OCI-LY7 (cell line): ENCODE measurements around the gene POLL. TPM values are rescaled to one million over a fixed set of nuclear protein-coding genes. Genes with fewer than 3 reads are reported as not detected.

Experiments
- BruUV-seq: library from RNA; stranded (reverse); fragments of 400-500 nt; replicated peaks from 2 replicates; lab custom pipeline; 2021; lab: Mats Ljungman, UMichigan
- CTCF ChIA-PET: fragments of 300-600 bp; sonication (Branson Sonifier 250); formaldehyde crosslinking; loops from one replicate; lab custom pipeline; 2022; ENCODE audit warnings: antibody characterized with exemption; ENCODE audit not compliant: unreplicated experiment; lab: Charles Lee
- POLR2A ChIA-PET: fragments of 300-600 bp; sonication (Branson Sonifier 250); formaldehyde crosslinking; loops from one replicate; lab custom pipeline; 2022; ENCODE audit warnings: antibody characterized with exemption; lab: Charles Lee
- DNase-seq: peaks from one replicate; pipeline ENCODE4 v3.0.0-alpha.2; 2015; ENCODE audit warnings: low spot score
- H2AFZ ChIP-seq: fragments of 200-600 bp; sonication (generic), shearing (Covaris generic); 2 replicates; pipeline ENCODE4 v1.6.1; 2014; ENCODE audit warnings: mild to moderate bottlenecking, antibody characterized with exemption, low read length, moderate library complexity
- H3K27ac ChIP-seq: fragments of 200-600 bp; sonication (generic); 2 replicates; pipeline ENCODE4 v1.5.1; 2014; ENCODE audit warnings: mixed run types, low read depth, mild to moderate bottlenecking, moderate library complexity, low read length, inconsistent platforms; ENCODE audit not compliant: poor library complexity, severe bottlenecking
- H3K36me3 ChIP-seq: fragments of 200-600 bp; sonication (generic); 2 replicates; pipeline ENCODE4 v1.6.1; 2014; ENCODE audit warnings: mild to moderate bottlenecking, antibody characterized with exemption, low read length, moderate library complexity, mixed read lengths; ENCODE audit not compliant: insufficient read depth
- H3K4me1 ChIP-seq: fragments of 200-600 bp; sonication (generic); 2 replicates; pipeline ENCODE4 v1.5.1; 2014; ENCODE audit warnings: mild to moderate bottlenecking, low read length; ENCODE audit not compliant: insufficient read depth, poor library complexity, severe bottlenecking
- H3K4me2 ChIP-seq: fragments of 200-600 bp; sonication (generic); 2 replicates; pipeline ENCODE4 v1.6.1; 2014; ENCODE audit warnings: mild to moderate bottlenecking, low read length
- H3K4me3 ChIP-seq: fragments of 200-600 bp; sonication (generic); 2 replicates; pipeline ENCODE4 v1.5.1; 2014; ENCODE audit warnings: mild to moderate bottlenecking, low read depth, low read length; ENCODE audit not compliant: poor library complexity, severe bottlenecking
- H3K79me2 ChIP-seq: fragments of 200-600 bp; sonication (generic); 2 replicates; pipeline ENCODE4 v1.6.1; 2016; ENCODE audit warnings: low read depth, mild to moderate bottlenecking, low read length, moderate library complexity, mixed read lengths; ENCODE audit not compliant: insufficient read depth
- H3K9me2 ChIP-seq: fragments of 200-600 bp; sonication (generic); 2 replicates; pipeline ENCODE4 v1.6.1; 2016; ENCODE audit warnings: mild to moderate bottlenecking, low read length, mixed read lengths; ENCODE audit not compliant: insufficient read depth
- H3K9me3 ChIP-seq: fragments of 200-600 bp; sonication (generic); 2 replicates; pipeline ENCODE4 v1.6.1; 2014; ENCODE audit warnings: mild to moderate bottlenecking, mixed run types, low read length, mixed read lengths
- H4K20me1 ChIP-seq: fragments of 200-600 bp; sonication (generic); 2 replicates; pipeline ENCODE4 v1.6.1; 2014; ENCODE audit warnings: mild to moderate bottlenecking, antibody characterized with exemption, low read length, moderate library complexity, mixed read lengths; ENCODE audit not compliant: insufficient read depth
- EZH2phosphoT487 ChIP-seq: fragments of 200-600 bp; sonication (generic); IDR thresholded peaks from 2 replicates; pipeline ENCODE4 v1.6.1; 2018; ENCODE audit warnings: low read depth, borderline replicate concordance, mild to moderate bottlenecking, mixed run types, antibody characterized with exemption, low read length, moderate library complexity, mixed read lengths
- intact Hi-C: fragments of 100-400 bp; cut with micrococcal nuclease; formaldehyde crosslinking; loops from one replicate; pipeline ENCODE4 v1.10.0; 2022; ENCODE audit not compliant: unreplicated experiment
- total RNA-seq, 2 experiments: library from RNA; depleted of rRNA in 1 of 2; stranded (reverse); fragments of >200 nt in 1 of 2; shearing (Covaris generic) in 1 of 2; gene quantifications; 2 replicates each; pipeline ENCODE4 v1.2.3, GENCODE V29; 2014 to 2022
- TF ChIP-seq, protein P1 (sequence below): fragments of 200-600 bp; sonication (generic); conservative IDR thresholded peaks from 2 replicates; pipeline ENCODE4 v1.5.1; 2014; ENCODE audit warnings: mild to moderate bottlenecking, antibody characterized with exemption, low read length, moderate library complexity, mixed read lengths

The POLL gene
- total RNA-seq, 2 experiments from 2014 or later, result 22.0 to 34.0 TPM

DNA sequence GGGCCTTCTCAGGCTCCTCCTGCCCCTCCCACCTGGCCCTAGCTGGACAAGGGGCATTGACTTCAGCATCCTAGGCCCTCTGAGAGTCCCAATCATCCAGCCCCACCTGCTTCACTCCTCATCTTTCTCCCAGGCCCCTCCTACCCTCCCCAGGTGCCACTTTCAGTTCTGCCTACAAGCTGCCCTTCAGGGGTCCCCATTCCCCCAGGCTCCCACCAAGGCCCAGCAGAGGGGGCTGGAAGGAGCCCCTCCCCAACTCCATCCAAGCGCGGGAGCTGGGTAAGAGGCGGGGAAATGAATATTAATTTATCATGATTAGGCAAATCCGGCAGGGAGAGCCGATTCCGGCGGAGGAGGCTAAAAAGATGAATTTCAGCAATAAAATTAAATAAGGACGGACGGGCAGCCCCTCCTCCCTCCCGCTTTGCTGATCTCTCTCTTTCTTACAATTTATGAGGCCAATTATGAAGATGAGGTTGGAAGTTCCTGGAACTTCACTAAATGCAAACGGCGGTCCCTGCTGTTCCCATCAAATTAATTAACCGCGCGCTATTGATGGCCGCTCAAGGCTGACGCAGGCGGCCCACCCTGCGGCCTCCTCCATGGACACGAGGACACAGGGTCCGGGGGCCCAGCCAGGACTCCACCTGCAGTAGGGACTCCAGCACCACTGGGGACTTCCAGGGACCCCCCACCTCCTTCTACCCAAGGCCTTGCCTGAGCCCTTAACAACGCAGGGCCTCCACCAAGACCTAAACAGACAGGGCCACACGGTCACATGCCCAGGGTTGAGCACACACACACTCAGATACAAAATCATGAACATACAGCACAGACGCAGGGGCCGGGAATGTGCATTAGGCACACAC lies 13.9 kb downstream of the POLL start:
- no peak overlapping the region for H3K4me3 ChIP-seq
- no peak overlapping the region for H3K4me2 ChIP-seq
- no peaks in the 10 kb centered on the region for H4K20me1 ChIP-seq
- CTCF ChIA-PET, result no interaction called here
- 0 out of 2 replicates have a peak, but pooled peaks cover 3% of the 10 kb centered on the region for H3K36me3 ChIP-seq
- peaks cover 20% of the 10 kb centered on the region for H3K4me1 ChIP-seq
- intact Hi-C loops, result no loop called here
- H3K79me2 ChIP-seq, result no peaks in the 10 kb centered on the region
- no peaks in the 10 kb centered on the region for H3K9me3 ChIP-seq
- H3K9me2 ChIP-seq, result no peaks in the 10 kb centered on the region
- BruUV-seq, result no TSS peak
- no peak overlapping the region for H3K27ac ChIP-seq
- POLR2A ChIA-PET, result no interaction called here
- DNase-seq, result no peak
- H2AFZ ChIP-seq, result no peak overlapping the region
- TF ChIP-seq, protein P1, sequence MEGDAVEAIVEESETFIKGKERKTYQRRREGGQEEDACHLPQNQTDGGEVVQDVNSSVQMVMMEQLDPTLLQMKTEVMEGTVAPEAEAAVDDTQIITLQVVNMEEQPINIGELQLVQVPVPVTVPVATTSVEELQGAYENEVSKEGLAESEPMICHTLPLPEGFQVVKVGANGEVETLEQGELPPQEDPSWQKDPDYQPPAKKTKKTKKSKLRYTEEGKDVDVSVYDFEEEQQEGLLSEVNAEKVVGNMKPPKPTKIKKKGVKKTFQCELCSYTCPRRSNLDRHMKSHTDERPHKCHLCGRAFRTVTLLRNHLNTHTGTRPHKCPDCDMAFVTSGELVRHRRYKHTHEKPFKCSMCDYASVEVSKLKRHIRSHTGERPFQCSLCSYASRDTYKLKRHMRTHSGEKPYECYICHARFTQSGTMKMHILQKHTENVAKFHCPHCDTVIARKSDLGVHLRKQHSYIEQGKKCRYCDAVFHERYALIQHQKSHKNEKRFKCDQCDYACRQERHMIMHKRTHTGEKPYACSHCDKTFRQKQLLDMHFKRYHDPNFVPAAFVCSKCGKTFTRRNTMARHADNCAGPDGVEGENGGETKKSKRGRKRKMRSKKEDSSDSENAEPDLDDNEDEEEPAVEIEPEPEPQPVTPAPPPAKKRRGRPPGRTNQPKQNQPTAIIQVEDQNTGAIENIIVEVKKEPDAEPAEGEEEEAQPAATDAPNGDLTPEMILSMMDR, result no peak
- TF ChIP-seq EZH2phosphoT487, result no peak

DNA sequence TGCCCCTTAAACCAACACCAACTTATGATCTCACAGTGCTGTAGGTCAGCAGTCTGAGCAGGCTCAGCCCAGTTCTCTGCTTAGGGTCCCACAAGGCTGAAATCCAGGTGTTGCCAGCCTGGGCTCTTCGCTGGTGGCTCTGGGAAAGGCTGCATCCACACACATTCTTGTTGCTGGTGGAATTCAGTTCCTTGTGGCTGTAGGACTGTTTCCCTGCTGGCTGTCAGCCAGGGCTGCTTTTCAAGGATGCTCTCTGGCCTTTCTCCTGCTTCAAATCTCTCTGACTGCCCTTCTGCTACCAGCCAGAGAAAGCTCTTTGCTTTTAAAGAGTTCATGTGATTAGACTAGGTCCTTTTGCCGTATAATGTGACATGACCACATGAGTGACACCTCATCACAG lies 15.3 kb downstream of the POLL start:
- H2AFZ ChIP-seq, result no peak overlapping the region
- BruUV-seq, result no TSS peak
- CTCF ChIA-PET, result no interaction called here

More for the DNA sequence above, 15.3 kb downstream of the POLL start:
- H3K27ac ChIP-seq, result no peak overlapping the region
- no peak for TF ChIP-seq EZH2phosphoT487
- TF ChIP-seq, protein P1, result no peak
- H3K9me3 ChIP-seq, result no peaks in the 10 kb centered on the region
- no peak overlapping the region for H3K4me2 ChIP-seq
- POLR2A ChIA-PET, result no interaction called here
- no peak overlapping the region for H3K4me3 ChIP-seq
- H3K9me2 ChIP-seq, result no peaks in the 10 kb centered on the region
- H3K79me2 ChIP-seq, result no peaks in the 10 kb centered on the region
- H3K4me1 ChIP-seq, result peaks cover 20% of the 10 kb centered on the region
- no peaks in the 10 kb centered on the region for H3K36me3 ChIP-seq
- intact Hi-C loops, result no loop called here
- no peak for DNase-seq
- H4K20me1 ChIP-seq, result no peaks in the 10 kb centered on the region
